GM21526 (cell line): ENCODE data around the gene SLC26A6.

Source experiments
- ATAC-seq: cut with Tn5 transposase; IDR thresholded peaks from one replicate; pipeline ENCODE4 v1.9.1; 2021; ENCODE audit warnings: moderate library complexity; ENCODE audit not compliant: unreplicated experiment, low FRiP score

SLC26A6 gene

GRCh38 chr3:48601622-48601994 lies 33.7 kb downstream of the SLC26A6 start:
- ATAC-seq = no peak

GRCh38 chr3:48600711-48601621 lies 34.3 kb downstream of the SLC26A6 start:
- ATAC-seq = no peak

GRCh38 chr3:48599509-48600285 lies 35.6 kb downstream of the SLC26A6 start:
- ATAC-seq = no peak

GRCh38 chr3:48599077-48599501 lies 36.2 kb downstream of the SLC26A6 start:
- ATAC-seq = no peak

GRCh38 chr3:48598323-48599076 lies 36.8 kb downstream of the SLC26A6 start:
- ATAC-seq = no peak

- ATAC-seq = no peak
Measured at GRCh38 chr3:48597408-48597800, 37.9 kb downstream of the SLC26A6 start.

- no peak for ATAC-seq
Measured at GRCh38 chr3:48596676-48597407, 38.4 kb downstream of the SLC26A6 start.

- no peak for ATAC-seq
Measured at GRCh38 chr3:48596157-48596556, 39.1 kb downstream of the SLC26A6 start.

GRCh38 chr3:48595526-48596121 lies 39.6 kb downstream of the SLC26A6 start:
- no peak for ATAC-seq

- ATAC-seq = no peak
Measured at GRCh38 chr3:48595075-48595525, 40.2 kb downstream of the SLC26A6 start, which contains the start of gene COL7A1. TSS of gene COL7A1 (minus strand) at chr3:48595329. CDS start at chr3:48595159, 170 bp downstream.

GRCh38 chr3:48594417-48595049 lies 40.7 kb downstream of the SLC26A6 start:
- no peak for ATAC-seq

- no peak for ATAC-seq
Measured at GRCh38 chr3:48593337-48593736, 41.9 kb downstream of the SLC26A6 start.

GRCh38 chr3:48592519-48593087 lies 42.7 kb downstream of the SLC26A6 start:
- no peak for ATAC-seq

- ATAC-seq = no peak
Measured at GRCh38 chr3:48591886-48592518, 43.3 kb downstream of the SLC26A6 start.

- ATAC-seq = no peak
Measured at GRCh38 chr3:48591436-48591835, 43.8 kb downstream of the SLC26A6 start.

- ATAC-seq = no peak
Measured at GRCh38 chr3:48588230-48588629, 47.0 kb downstream of the SLC26A6 start.

GRCh38 chr3:48587686-48588085 lies 47.6 kb downstream of the SLC26A6 start:
- ATAC-seq = no peak

GRCh38 chr3:48585411-48585810 lies 49.9 kb downstream of the SLC26A6 start:
- ATAC-seq = no peak
